Mesodermal cell (in vitro differentiated cells): ENCODE results near the gene SNX8.
A peak's percentile ranks its signal among the peaks of the same experiment; 100 is the strongest.
"Not testable (repeated sequence)": the region's sequence is repeated elsewhere in the genome, so short reads cannot be mapped to it uniquely, and the experiment has no call there.

Source experiments
- H3K27ac ChIP-seq: 2 replicates; pipeline ENCODE4 v1.7.0; 2013; ENCODE audit warnings: mild to moderate bottlenecking, low read depth, low read length, moderate library complexity; ENCODE audit not compliant: severe bottlenecking
- H3K36me3 ChIP-seq: 2 replicates; pipeline ENCODE4 v1.7.1; 2013; ENCODE audit warnings: mild to moderate bottlenecking, low read length, moderate library complexity; ENCODE audit not compliant: control insufficient read depth, insufficient read depth
- H3K4me1 ChIP-seq: one replicate; pipeline ENCODE4 v1.7.1; 2013; ENCODE audit warnings: mild to moderate bottlenecking, low read length; ENCODE audit not compliant: insufficient read depth, control insufficient read depth, poor library complexity, severe bottlenecking
- H3K4me3 ChIP-seq: 2 replicates; pipeline ENCODE4 v1.7.0; 2013; ENCODE audit warnings: low read length, control low read depth, mild to moderate bottlenecking; ENCODE audit not compliant: insufficient read depth, poor library complexity, severe bottlenecking; ENCODE audit errors: extremely low read depth
- H3K9me3 ChIP-seq: 2 replicates; pipeline ENCODE4 v1.7.1; 2013; ENCODE audit warnings: mild to moderate bottlenecking, low read length, moderate library complexity; ENCODE audit not compliant: control insufficient read depth
- WGBS, 2 experiments: methylation state at CpG; one replicate each; pipeline ENCODE4 v1.1.5; 2013; ENCODE audit warnings: missing lambda C conversion rate in 2 of 2; ENCODE audit not compliant: insufficient coverage in 2 of 2; 5-methylcytosine and 5-hydroxymethylcytosine counted together

SNX8 gene

GRCh38 chr7:2354186-2354938 is 40.1 kb upstream of the SNX8 start, which contains the start of gene EIF3B:
Gene EIF3B (plus strand): TSS chr7:2354827. CDS start chr7:2354922, 95 bp downstream.
- Histone ChIP-seq H3K9me3 (no peaks in the 10 kb centered on the region), H3K4me1 (peaks cover 14% of the 10 kb centered on the region), H3K27ac (peak within 1 kb of the TSS; percentile 100), H3K36me3 (peaks cover 29% of the 10 kb centered on the region), H3K4me3 (peak within 1 kb of the TSS; percentile 88)
- 0% methylated on average over 32 to 47 of the region's 55 CpGs for WGBS, 2 experiments

GRCh38 chr7:2353936-2354185 is 39.6 kb upstream of the SNX8 start:
- Histone ChIP-seq H3K27ac (peak overlapping the region; percentile 100), H3K9me3 (no peaks in the 10 kb centered on the region), H3K4me3 (peak overlapping the region; percentile 88), H3K4me1 (peaks cover 14% of the 10 kb centered on the region), H3K36me3 (peaks cover 24% of the 10 kb centered on the region)
- WGBS, 2 experiments, result 0% methylated on average over 15 to 25 of the region's 26 CpGs

DNA sequence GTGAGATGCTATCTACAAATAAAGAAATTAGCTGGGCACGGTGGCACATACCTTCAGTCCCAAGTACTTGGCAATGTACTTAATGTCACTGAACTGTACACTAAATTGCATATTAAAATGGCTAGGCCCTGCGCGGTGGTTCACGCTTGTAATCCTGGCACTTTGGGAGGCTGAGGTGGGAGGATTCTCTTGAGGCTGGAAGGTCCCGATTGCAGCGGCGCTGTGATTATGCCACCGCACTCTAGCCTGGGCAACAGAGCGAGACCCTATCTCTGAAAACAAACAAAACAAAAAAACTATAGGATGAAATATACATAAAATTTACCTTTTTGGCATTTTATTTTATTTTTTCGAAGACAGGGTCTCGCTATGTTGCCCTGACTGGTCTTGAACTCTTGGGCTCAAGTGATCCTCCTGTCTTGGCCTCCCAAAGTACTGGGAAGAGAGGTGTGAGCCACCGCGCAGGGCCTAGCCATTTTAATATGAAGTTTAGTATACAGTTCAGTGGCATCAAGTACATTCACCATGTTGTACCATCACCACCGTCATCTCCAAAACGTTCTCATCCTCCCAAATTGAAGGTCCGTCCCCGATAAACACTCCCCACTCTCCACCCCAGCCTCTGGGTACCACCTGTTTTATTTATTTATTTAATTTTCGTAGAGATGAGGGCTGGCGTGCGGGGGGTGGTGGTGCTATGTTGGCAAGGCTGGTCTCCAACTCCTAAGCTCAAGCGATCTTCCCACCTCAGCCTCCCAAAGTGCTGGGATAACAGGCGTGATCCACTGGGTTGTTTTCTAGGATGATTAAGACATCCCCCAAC is 39.1 kb upstream of the SNX8 start:
- Histone ChIP-seq H3K36me3 (peaks cover 19% of the 10 kb centered on the region), H3K4me3 (peak overlapping the region; percentile 88), H3K4me1 (peaks cover 14% of the 10 kb centered on the region), H3K9me3 (no peaks in the 10 kb centered on the region), H3K27ac (peak overlapping the region; percentile 100)
- 75 to 88% methylated on average over 8 of the region's 22 CpGs for WGBS, 2 experiments

DNA sequence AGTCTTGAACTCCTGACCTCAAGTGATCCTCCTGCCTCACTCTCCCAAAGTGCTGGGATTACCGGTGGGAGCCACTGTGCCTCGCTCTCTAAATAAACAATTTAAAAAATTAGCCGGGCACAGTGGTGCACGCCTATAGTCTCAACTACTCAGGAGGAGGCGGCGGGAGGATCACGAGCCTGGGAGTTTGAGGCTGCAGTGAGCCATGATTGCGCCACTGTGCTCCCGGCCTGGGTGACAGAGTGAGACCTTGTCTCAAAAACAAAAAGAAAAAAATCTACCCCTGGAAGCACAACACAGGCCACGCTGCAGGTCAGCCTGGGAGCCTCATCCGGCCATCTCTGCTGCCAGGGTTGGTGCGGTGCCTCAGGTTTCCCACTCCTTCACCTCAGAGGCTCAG is 36.6 kb upstream of the SNX8 start:
- no peak overlapping the region for H3K4me3 ChIP-seq
- H3K36me3 ChIP-seq, result no peaks in the 10 kb centered on the region
- H3K27ac ChIP-seq, result no peak overlapping the region
- peaks cover 2% of the 10 kb centered on the region for H3K4me1 ChIP-seq
- 92 to 97% methylated on average over 11 to 12 of the region's 12 CpGs for WGBS, 2 experiments
- H3K9me3 ChIP-seq, result no peaks in the 10 kb centered on the region

DNA sequence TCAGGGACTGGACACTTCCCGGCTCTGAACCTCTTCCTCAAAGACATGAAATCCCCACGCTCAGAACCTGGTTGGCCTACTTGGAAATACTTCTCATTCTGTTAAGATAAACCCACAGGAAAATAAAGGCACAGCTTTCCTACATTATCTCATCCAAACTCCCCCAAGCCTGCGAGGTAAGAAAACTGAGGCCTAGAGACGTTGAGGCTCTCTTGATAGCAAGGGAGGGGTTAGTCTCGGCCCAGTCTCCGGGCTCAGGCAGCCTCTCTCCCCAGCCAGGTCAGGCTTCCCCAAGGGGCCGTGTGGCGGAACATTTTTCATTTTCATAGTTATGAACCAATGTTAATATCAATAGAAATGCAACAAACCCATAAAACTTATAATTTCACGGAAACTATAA is 35.8 kb upstream of the SNX8 start:
- WGBS, 2 experiments, result 92 to 100% methylated on average over 2 to 6 of the region's 9 CpGs
- H3K27ac ChIP-seq, result no peak overlapping the region

GRCh38 chr7:2347351-2348063 is 33.3 kb upstream of the SNX8 start:
- H3K9me3 ChIP-seq, H3K36me3 ChIP-seq, H3K27ac ChIP-seq, H3K4me1 ChIP-seq, H3K4me3 ChIP-seq: not testable (repeated sequence)
- WGBS, 2 experiments, result 89 to 95% methylated on average over 8 to 15 of the region's 15 CpGs

More for the DNA sequence above, 35.8 kb upstream of the SNX8 start:
- no peaks in the 10 kb centered on the region for H3K9me3 ChIP-seq
- no peak overlapping the region for H3K4me3 ChIP-seq
- H3K36me3 ChIP-seq, result no peaks in the 10 kb centered on the region
- peaks cover 2% of the 10 kb centered on the region for H3K4me1 ChIP-seq

DNA sequence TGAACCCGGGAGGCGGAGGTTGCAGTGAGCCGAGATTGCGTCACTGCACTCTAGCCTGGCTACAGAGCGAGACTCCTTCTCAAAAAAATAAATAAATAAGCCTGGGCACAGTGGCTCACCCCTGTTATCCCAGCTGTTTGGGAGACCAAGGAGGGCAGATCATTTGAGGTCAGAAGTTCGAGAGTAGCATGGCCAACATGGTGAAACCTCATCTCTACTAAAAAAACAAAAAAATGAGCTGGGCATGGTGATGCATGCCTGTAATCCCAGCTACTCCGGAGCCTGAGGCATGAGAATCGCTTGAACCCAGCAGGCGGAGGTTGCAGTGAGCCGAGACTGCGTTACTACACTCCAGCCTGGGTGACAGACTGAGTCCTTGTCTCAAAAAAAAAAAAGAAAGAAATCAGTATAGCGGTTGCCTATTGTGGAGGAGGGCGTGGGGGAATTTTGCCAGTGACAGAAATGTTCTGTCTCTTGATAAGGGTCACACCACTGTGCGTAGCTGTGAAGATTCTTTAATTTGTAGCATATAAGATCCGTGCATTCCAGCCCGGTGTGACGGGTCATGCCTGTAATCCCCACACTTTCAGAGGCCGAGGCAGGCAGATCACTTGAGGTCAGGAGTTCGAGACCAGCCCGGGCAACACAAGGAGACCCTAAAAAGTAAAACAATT is 22.5 kb upstream of the SNX8 start:
- Histone ChIP-seq H3K9me3 (no peaks in the 10 kb centered on the region), H3K4me1 (no peaks in the 10 kb centered on the region), H3K4me3 (no peak overlapping the region), H3K27ac (no peak overlapping the region), H3K36me3 (no peaks in the 10 kb centered on the region)
- 91 to 93% methylated on average over 17 to 20 of the region's 20 CpGs for WGBS, 2 experiments

- H3K36me3 ChIP-seq, H3K27ac ChIP-seq, H3K4me3 ChIP-seq, H3K4me1 ChIP-seq, H3K9me3 ChIP-seq: not testable (repeated sequence)
- 89 to 100% methylated on average over 1 to 3 of the region's 4 CpGs for WGBS, 2 experiments
These were observed 18.5 kb upstream of the SNX8 start for GRCh38 chr7:2332606-2333231.

GRCh38 chr7:2331707-2332106 is 17.5 kb upstream of the SNX8 start:
- Histone ChIP-seq H3K4me3 (no peak overlapping the region), H3K4me1 (no peaks in the 10 kb centered on the region), H3K27ac (no peak overlapping the region), H3K9me3 (no peaks in the 10 kb centered on the region), H3K36me3 (no peaks in the 10 kb centered on the region)
- 88 to 93% methylated on average over 3 to 5 of the region's 6 CpGs for WGBS, 2 experiments

DNA sequence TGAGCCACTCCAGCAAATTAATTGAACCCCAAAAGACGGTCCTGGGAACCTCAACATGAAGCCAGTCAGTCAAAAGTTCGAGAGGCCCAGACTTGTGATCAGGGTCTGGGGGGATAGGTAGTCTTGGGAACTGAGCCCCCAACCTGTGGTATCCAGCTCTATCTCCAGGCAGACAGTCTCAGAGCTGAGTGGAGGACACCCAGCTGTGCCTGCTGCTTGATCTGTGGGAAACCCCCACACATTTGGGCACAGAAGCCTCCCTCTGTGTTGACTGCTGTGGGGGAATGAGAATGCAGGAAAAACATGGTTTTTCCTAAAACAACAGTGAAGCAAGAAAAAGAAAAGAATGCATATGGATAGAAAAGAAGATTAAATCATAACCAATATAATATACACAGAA is 16.3 kb upstream of the SNX8 start:
- H3K4me1 ChIP-seq, result no peaks in the 10 kb centered on the region
- H3K36me3 ChIP-seq, result no peaks in the 10 kb centered on the region
- 90 to 100% methylated on average over 2 of the region's 2 CpGs for WGBS, 2 experiments
- H3K4me3 ChIP-seq, result no peak overlapping the region
- H3K9me3 ChIP-seq, result no peaks in the 10 kb centered on the region
- H3K27ac ChIP-seq, result no peak overlapping the region
